C4-2B (cell line): Measurements from ENCODE around the gene TMEM18.

Experiments used
- H3K27ac ChIP-seq: fragments of 450-650 bp; 2 replicates; pipeline ENCODE4 v1.5.1; 2017
- CTCF ChIP-seq: fragments of 450-650 bp; conservative IDR thresholded peaks from 2 replicates; pipeline ENCODE4 v1.5.1; 2017; ENCODE audit warnings: mild to moderate bottlenecking
- ZFX ChIP-seq: fragments of 450-650 bp; IDR thresholded peaks from 2 replicates; pipeline ENCODE4 v1.6.1; 2017

TMEM18 gene

GRCh38 chr2:621303-622099, 55.7 kb downstream of the TMEM18 start:
- TF ChIP-seq CTCF (no peak), ZFX (no peak)
- no peak overlapping the region for H3K27ac ChIP-seq

- no peak for TF ChIP-seq CTCF
- no peak for TF ChIP-seq ZFX
- H3K27ac ChIP-seq: no peak overlapping the region
Observed at GRCh38 chr2:620471-621302, 56.5 kb downstream of the TMEM18 start.

GRCh38 chr2:620004-620403, 57.2 kb downstream of the TMEM18 start:
- no peak overlapping the region for H3K27ac ChIP-seq
- TF ChIP-seq CTCF: no peak
- TF ChIP-seq ZFX: no peak

- TF ChIP-seq ZFX: no peak
- H3K27ac ChIP-seq: no peak overlapping the region
Observed at GRCh38 chr2:618422-618990, 58.7 kb downstream of the TMEM18 start.

- TF ChIP-seq ZFX (no peak), CTCF (no peak)
- H3K27ac ChIP-seq: no peak overlapping the region
Observed at GRCh38 chr2:618005-618404, 59.2 kb downstream of the TMEM18 start.
